H1 (cell line): ENCODE measurements around the gene PDK2. TPM values are rescaled to one million over a fixed set of nuclear protein-coding genes. Genes with fewer than 3 reads are reported as not detected.

ENCODE experiments used
- ASH2L ChIP-seq: fragments of 200-600, 300-600 bp; sonication (generic); IDR thresholded peaks from one replicate; pipeline ENCODE4 v1.7.1; 2017; ENCODE audit warnings: low read length
- BCL11A ChIP-seq, 2 experiments: IDR thresholded peaks; one replicate each; pipeline ENCODE4 v1.6.1; 2011; ENCODE audit warnings: low read depth in 2 of 2, low read length in 2 of 2, mild to moderate bottlenecking in 2 of 2
- CBX8 ChIP-seq: fragments of 300-800, 300-1000 bp; sonication (generic); IDR thresholded peaks from 2 replicates; pipeline ENCODE4 v1.7.1; 2016; ENCODE audit warnings: low read depth, low read length, borderline replicate concordance
- CHD2 ChIP-seq: IDR thresholded peaks from 2 replicates; pipeline ENCODE4 v1.6.1; 2012; ENCODE audit warnings: low read length, improper control_type of control experiment
- CREB1 ChIP-seq: IDR thresholded peaks from 2 replicates; pipeline ENCODE4 v1.6.1; 2012; ENCODE audit warnings: inconsistent platforms
- EP300 ChIP-seq, 2 experiments: IDR thresholded peaks; 1 replicate in 1 of 2; 2 replicates in 1 of 2; pipeline ENCODE4 v1.6.1; 2011 to 2012; ENCODE audit warnings: low read depth in 2 of 2, low read length in 2 of 2, mild to moderate bottlenecking in 2 of 2, borderline replicate concordance in 1 of 2, inconsistent platforms in 1 of 2, moderate library complexity in 1 of 2
- FOSL1 ChIP-seq: IDR thresholded peaks from 2 replicates; pipeline ENCODE4 v1.6.1; 2011; ENCODE audit warnings: mild to moderate bottlenecking, low read depth, low read length, moderate library complexity; ENCODE audit not compliant: insufficient read depth
- HDAC2 ChIP-seq, 2 experiments: fragments of 300-600 bp in 1 of 2; sonication (generic) in 1 of 2; IDR thresholded peaks; 2 replicates each; pipeline ENCODE4 v1.6.1; 2011 to 2012; ENCODE audit warnings: low read depth in 2 of 2, low read length in 2 of 2, mild to moderate bottlenecking in 2 of 2, moderate library complexity in 2 of 2, borderline replicate concordance in 1 of 2, inconsistent platforms in 1 of 2
- KDM4A ChIP-seq: IDR thresholded peaks from one replicate; pipeline ENCODE4 v1.7.1; 2012; ENCODE audit warnings: low read depth, mild to moderate bottlenecking, moderate library complexity, low read length, inconsistent platforms; ENCODE audit not compliant: severe bottlenecking
- MAX ChIP-seq: IDR thresholded peaks from 2 replicates; pipeline ENCODE4 v1.6.1; 2012; ENCODE audit warnings: inconsistent platforms
- POLR2A ChIP-seq, 2 experiments: IDR thresholded peaks; 1 replicate in 1 of 2; 2 replicates in 1 of 2; pipeline ENCODE4 v1.6.1; 2011; ENCODE audit warnings: low read depth in 2 of 2, low read length in 2 of 2, mild to moderate bottlenecking in 2 of 2; ENCODE audit errors: control extremely low read depth in 1 of 2
- POU5F1 ChIP-seq: IDR thresholded peaks from 2 replicates; pipeline ENCODE4 v1.6.1; 2011; ENCODE audit warnings: low read depth, mild to moderate bottlenecking, low read length, moderate library complexity
- RBBP5 ChIP-seq: IDR thresholded peaks from 2 replicates; pipeline ENCODE4 v1.7.1; 2012; ENCODE audit warnings: low read depth, mild to moderate bottlenecking, inconsistent platforms, low read length, moderate library complexity, borderline replicate concordance
- RFX5 ChIP-seq: IDR thresholded peaks from 2 replicates; pipeline ENCODE4 v1.6.1; 2011; ENCODE audit warnings: low read depth, low read length, improper control_type of control experiment, borderline replicate concordance
- RXRA ChIP-seq: IDR thresholded peaks from 2 replicates; pipeline ENCODE4 v1.6.1; 2011; ENCODE audit warnings: low read depth, mild to moderate bottlenecking, low read length, moderate library complexity; ENCODE audit not compliant: insufficient read depth
- SAP30 ChIP-seq: fragments of 300-600 bp; sonication (generic); IDR thresholded peaks from 2 replicates; pipeline ENCODE4 v1.7.1; 2012; ENCODE audit warnings: low read length, moderate library complexity, mild to moderate bottlenecking, inconsistent platforms; ENCODE audit not compliant: insufficient read depth, insufficient replicate concordance
- SIN3A ChIP-seq, 2 experiments: IDR thresholded peaks in 1 of 2; conservative IDR thresholded peaks in 1 of 2; 2 replicates each; pipeline ENCODE4 v1.6.1; 2011 to 2012; ENCODE audit warnings: low read length in 2 of 2, improper control_type of control experiment in 1 of 2, low read depth in 1 of 2, mild to moderate bottlenecking in 1 of 2
- SP2 ChIP-seq: IDR thresholded peaks from 2 replicates; pipeline ENCODE4 v1.6.1; 2012; ENCODE audit warnings: mild to moderate bottlenecking, low read length, inconsistent platforms
- SUZ12 ChIP-seq: fragments of 200-600 bp; sonication (generic); IDR thresholded peaks from 2 replicates; pipeline ENCODE4 v1.6.1; 2012; ENCODE audit warnings: mild to moderate bottlenecking, inconsistent platforms, low read length, moderate library complexity, mixed read lengths
- TAF1 ChIP-seq: IDR thresholded peaks from 2 replicates; pipeline ENCODE4 v1.6.1; 2011; ENCODE audit warnings: mild to moderate bottlenecking, low read depth, low read length
- YY1 ChIP-seq: IDR thresholded peaks from 2 replicates; pipeline ENCODE4 v1.6.1; 2011; ENCODE audit warnings: low read depth, mild to moderate bottlenecking, low read length
- polyA plus RNA-seq, 7 experiments: library from polyadenylated mRNA; depleted of rRNA in 3 of 7; stranded (reverse) in 5 of 7; unstranded in 2 of 7; fragments of >200 nt in 5 of 7; fragments of 200-250 nt in 2 of 7; gene quantifications; 1 replicate in 5 of 7; 2 replicates in 1 of 7; 4 replicates in 1 of 7; pipeline versions ENCODE4 v1.2.1 to v1.2.3, GENCODE V29; 2011 to 2013; ENCODE audit warnings: missing spikeins in 2 of 7, mixed read lengths in 2 of 7
- total RNA-seq: library from RNA; stranded (reverse); fragmentation: NEBNext Ultra II Directional; extraction: Animal tissue kit (Norgen Biotek cat#: 25700); gene quantifications from 2 replicates; pipeline ENCODE4 v1.2.1, GENCODE V29; 2021

Gene PDK2
- total and polyA plus RNA-seq, 2 of the 8 experiments (the other 6 are each of a cell fraction or from before 2014, with no cell fraction given): 18.3 to 121 TPM

- peak in 1 of 2 experiments; percentile 75; a peak in 1 of 3 replicates for TF ChIP-seq EP300 (IDR thresholded peaks at IDR 0.05; ENCODE audit: borderline replicate concordance in 1 of 2, low read depth in 2 of 2, low read length in 2 of 2)
- no peak for TF ChIP-seq SP2
- peak; percentile 20; the same call in 1 of the 2 replicates for TF ChIP-seq YY1
- peak; percentile 90 for TF ChIP-seq ASH2L
- peak; percentile 57; the same call in 1 of the 2 replicates for TF ChIP-seq CREB1
- TF ChIP-seq CBX8: no peak
- no peak for TF ChIP-seq POU5F1
- TF ChIP-seq FOSL1: peak; percentile 97
- no peak for TF ChIP-seq RFX5
- TF ChIP-seq SAP30: no peak
- 0 out of 2 replicates have a peak, but pooled peaks have one; percentile 66 for TF ChIP-seq RBBP5
- TF ChIP-seq SIN3A (conservative IDR thresholded peaks at IDR 0.05 in 1 of 2, IDR thresholded peaks at IDR 0.05 in 1 of 2; ENCODE audit: low read depth in 1 of 2, low read length in 2 of 2): peak; percentile 62 to 91; a peak in 2 of 4 replicates
- peak; percentile 51 to 71; a peak in 1 of 4 replicates for TF ChIP-seq HDAC2 (IDR thresholded peaks at IDR 0.05; ENCODE audit: borderline replicate concordance in 1 of 2, low read depth in 2 of 2, low read length in 2 of 2)
- 0 out of 2 replicates have a peak, but pooled peaks have one; percentile 27 for TF ChIP-seq TAF1
- no peak for TF ChIP-seq SUZ12
- peak; percentile 61 for TF ChIP-seq MAX
- TF ChIP-seq CHD2: peak; percentile 58
- peak in 1 of 2 experiments; percentile 52; a peak in 1 of 3 replicates for TF ChIP-seq POLR2A (IDR thresholded peaks at IDR 0.05; ENCODE audit: control extremely low read depth in 1 of 2, low read depth in 2 of 2, low read length in 2 of 2)
- TF ChIP-seq RXRA: no peak
- TF ChIP-seq KDM4A: peak; percentile 4
- TF ChIP-seq BCL11A (IDR thresholded peaks at IDR 0.05; ENCODE audit: low read depth in 2 of 2, low read length in 2 of 2): no peak
Observed at GRCh38 chr17:50151937-50152547, 56.9 kb downstream of the PDK2 start (continued).
